SK-N-SH (cell line): ENCODE data around the gene RAP1GAP.

Source experiments
- CTCF ChIP-seq: fragments of 200-600 bp; sonication (generic); IDR thresholded peaks from 2 replicates; pipeline ENCODE4 v1.6.1; 2017; ENCODE audit warnings: antibody characterized with exemption, mild to moderate bottlenecking, moderate library complexity
- POLR2AphosphoS5 ChIP-seq: IDR thresholded peaks from 2 replicates; pipeline ENCODE4 v1.6.1; 2012; ENCODE audit warnings: low read depth, low read length
- RAD21 ChIP-seq: IDR thresholded peaks from 2 replicates; pipeline ENCODE4 v1.6.1; 2012; ENCODE audit warnings: mild to moderate bottlenecking, low read length
- SMC3 ChIP-seq: IDR thresholded peaks from 2 replicates; pipeline ENCODE4 v1.6.1; 2012; ENCODE audit warnings: low read depth, low read length, improper control_type of control experiment

- TF ChIP-seq RAD21 (no peak), CTCF (no peak), POLR2AphosphoS5 (no peak), SMC3 (no peak)
Measured at GRCh38 chr1:21654209-21654608, 14.9 kb downstream of the RAP1GAP start.
